ENCODE results near the gene PDGFRA. TPM values are rescaled to one million over a fixed set of nuclear protein-coding genes. Genes with fewer than 3 reads are reported as not detected.
A peak's percentile ranks its signal among the peaks of the same experiment; 100 is the strongest.

PDGFRA gene
- total RNA-seq, 4 donors from 2014 or later = 20.6 to 190 (median 65.5) TPM

GRCh38 chr4:54226404-54227255 is 2.5 kb upstream of the PDGFRA start:
- Histone ChIP-seq H3K4me3 (peak overlapping the region in 3 of 4 donors; percentile 11 to 46 (median 24)), H3K27ac (peak overlapping the region; percentile 54 to 73 (median 64)), H3K27me3 (peaks cover 99% of the 10 kb centered on the region), H3K9me3 (no peaks in the 10 kb centered on the region), H3K4me1 (peaks cover 11 to 52% (median 35%) of the 10 kb centered on the region in 4 donors), H3K36me3 (no peaks in the 10 kb centered on the region)
- TF ChIP-seq CTCF (IDR thresholded peaks at IDR 0.05) (no peak), EP300 (IDR thresholded peaks at IDR 0.05; ENCODE audit: low read depth) (no peak), POLR2A (IDR thresholded peaks at IDR 0.05) (peak; percentile 36), POLR2AphosphoS5 (IDR thresholded peaks at IDR 0.05) (peak; percentile 27 to 58 (median 54))
- DNase-seq = peak; percentile 50
- intact Hi-C loops (cut with DNase I; ENCODE audit: low total_unique reads) = loop anchor here (10.0 kb wide), 1 partner anchor 162 kb away; the partner anchor contains the start of gene CHIC2
- in situ Hi-C loops (cut with MboI; ENCODE audit: low pct_ligation_motif_present in 1 of 4, low pct_unique_long_range_greater_than_20kb in 1 of 4, low sequenced_read_pairs in 3 of 4) = loop anchor here (10.0 to 25.0 kb wide), 7 partner anchors 292 to 1214 kb away; partner anchors contain the start of gene SCFD2 (in 1 of the 4)
- 12% methylated on average over 38 of the region's 47 CpGs; no CpG with 5 or more reads in 1 of the 2 donors for WGBS, 2 donors (ENCODE audit: low coverage in 1 of 2)

DNA sequence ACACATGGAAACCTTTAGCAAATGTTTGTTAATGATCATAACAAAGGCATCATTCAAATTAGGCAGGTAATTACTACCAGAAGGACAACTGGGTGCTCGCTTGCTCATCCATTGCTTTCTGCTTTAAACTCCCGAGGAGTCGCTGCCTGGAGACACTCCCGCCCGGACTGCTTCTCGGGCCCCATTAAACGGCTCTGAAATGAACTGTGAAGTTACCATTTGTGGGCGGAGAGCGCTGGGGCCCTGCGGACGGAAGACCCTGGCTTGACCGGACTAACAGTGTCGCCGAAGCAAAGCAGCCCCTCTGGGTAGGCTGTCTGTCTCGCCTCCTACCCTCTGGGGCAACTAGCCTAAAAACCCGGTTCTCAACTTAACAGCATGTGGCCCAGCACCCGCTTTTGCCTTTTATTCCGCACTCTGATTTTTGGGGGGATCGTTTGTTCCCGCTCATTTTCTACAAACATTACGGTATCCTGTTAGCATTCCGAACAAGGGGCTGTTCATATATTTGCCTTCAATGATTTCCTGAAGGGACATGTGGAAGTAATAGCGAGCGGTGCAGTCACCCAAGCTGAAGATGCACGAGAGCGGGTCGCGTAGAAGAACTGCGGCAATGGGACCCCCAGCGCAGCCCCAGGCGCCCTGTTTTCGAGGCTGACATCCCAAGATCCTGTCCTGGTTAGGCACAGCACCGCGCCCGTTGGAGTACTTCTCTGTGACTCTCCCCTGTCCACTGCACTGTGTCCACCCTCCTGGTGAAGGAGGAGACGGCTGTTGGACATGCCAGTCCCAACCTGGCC is 1.6 kb upstream of the PDGFRA start:
- no peak for DNase-seq
- peaks cover 100% of the 10 kb centered on the region for H3K27me3 ChIP-seq
- TF ChIP-seq EP300 (IDR thresholded peaks at IDR 0.05; ENCODE audit: low read depth) = no peak
- no peak for TF ChIP-seq CTCF (IDR thresholded peaks at IDR 0.05)
- no peak for TF ChIP-seq POLR2A (IDR thresholded peaks at IDR 0.05)
- TF ChIP-seq POLR2AphosphoS5 (IDR thresholded peaks at IDR 0.05) = no peak
- intact Hi-C loops (cut with DNase I; ENCODE audit: low total_unique reads) = loop anchor here (10.0 kb wide), 1 partner anchor 163 kb away; the partner anchor contains the start of gene CHIC2
- H3K9me3 ChIP-seq = no peaks in the 10 kb centered on the region
- H3K4me3 ChIP-seq = peak overlapping the region in 3 of 4 donors; percentile 11 to 46 (median 24)
- peaks cover 11 to 60% (median 42%) of the 10 kb centered on the region in 4 donors for H3K4me1 ChIP-seq
- in situ Hi-C loops (cut with MboI; ENCODE audit: low pct_ligation_motif_present in 1 of 4, low pct_unique_long_range_greater_than_20kb in 1 of 4, low sequenced_read_pairs in 3 of 4) = loop anchor here (10.0 to 25.0 kb wide), 7 partner anchors 293 to 1215 kb away; partner anchors contain the start of gene SCFD2 (in 1 of the 4)
- no peaks in the 10 kb centered on the region for H3K36me3 ChIP-seq
- WGBS, 2 donors (ENCODE audit: low coverage in 1 of 2) = 6 to 7% methylated on average over 3 to 36 of the region's 36 CpGs
- H3K27ac ChIP-seq = peak overlapping the region; percentile 54 to 73 (median 64)

DNA sequence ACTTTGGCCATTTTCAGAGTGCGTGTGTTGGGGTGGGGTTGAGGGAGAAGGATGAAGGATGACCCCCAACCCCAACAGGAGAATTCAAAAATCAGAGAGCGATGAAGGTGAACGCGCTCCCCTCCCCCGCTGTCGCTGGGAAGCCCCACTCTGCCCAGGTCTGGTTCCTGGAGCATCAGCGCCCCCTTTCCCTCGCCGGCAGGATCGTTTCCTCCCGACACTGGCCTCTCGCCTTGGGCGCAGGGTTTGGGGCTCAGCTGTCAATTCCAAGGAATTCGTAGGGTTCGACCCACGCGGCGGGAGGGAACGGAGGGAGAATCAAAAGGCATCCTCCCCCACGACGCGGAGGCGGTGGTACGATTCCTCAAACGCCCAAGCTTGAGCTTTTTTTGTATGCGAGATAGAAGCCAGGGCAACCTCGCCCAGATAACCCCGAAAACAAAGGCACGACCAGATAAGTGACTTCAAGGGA is 1.0 kb upstream of the PDGFRA start:
- peaks cover 11 to 67% (median 46%) of the 10 kb centered on the region in 4 donors for H3K4me1 ChIP-seq
- peak; percentile 68 for DNase-seq
- no peaks in the 10 kb centered on the region for H3K9me3 ChIP-seq
- peaks cover 100% of the 10 kb centered on the region for H3K27me3 ChIP-seq
- peak overlapping the region; percentile 54 to 73 (median 64) for H3K27ac ChIP-seq
- intact Hi-C loops (cut with DNase I; ENCODE audit: low total_unique reads) (loop anchor here (10.0 kb wide), 1 partner anchor 163 kb away; the partner anchor contains the start of gene CHIC2), in situ Hi-C loops (cut with MboI; ENCODE audit: low pct_ligation_motif_present in 1 of 4, low pct_unique_long_range_greater_than_20kb in 1 of 4, low sequenced_read_pairs in 3 of 4) (loop anchor here (10.0 to 25.0 kb wide), 7 partner anchors 293 to 1216 kb away; partner anchors contain the start of gene SCFD2 (in 1 of the 4))
- TF ChIP-seq EP300 (IDR thresholded peaks at IDR 0.05; ENCODE audit: low read depth) = no peak
- peak; percentile 53 to 59 (median 55) for TF ChIP-seq CTCF (IDR thresholded peaks at IDR 0.05)
- no peak for TF ChIP-seq POLR2A (IDR thresholded peaks at IDR 0.05)
- TF ChIP-seq POLR2AphosphoS5 (IDR thresholded peaks at IDR 0.05) = peak in 1 of 3 donors; percentile 13
- H3K36me3 ChIP-seq = no peaks in the 10 kb centered on the region
- WGBS, 2 donors (ENCODE audit: low coverage in 1 of 2) = 0 to 5% methylated on average over 2 to 29 of the region's 29 CpGs
- H3K4me3 ChIP-seq = peak overlapping the region in 3 of 4 donors; percentile 10 to 46 (median 24)

Measured in transverse colon (tissue), 4 donors.